NCI-H1694 (cell line): ENCODE data around the gene CCL4.
"Not testable (repeated sequence)": the region's sequence is repeated elsewhere in the genome, so short reads cannot be mapped to it uniquely, and the experiment has no call there.

Experiments used
- DNase-seq: peaks from one replicate; lab custom pipeline; 2025; lab: John Stamatoyannopoulos, UW

Gene CCL4

DNA sequence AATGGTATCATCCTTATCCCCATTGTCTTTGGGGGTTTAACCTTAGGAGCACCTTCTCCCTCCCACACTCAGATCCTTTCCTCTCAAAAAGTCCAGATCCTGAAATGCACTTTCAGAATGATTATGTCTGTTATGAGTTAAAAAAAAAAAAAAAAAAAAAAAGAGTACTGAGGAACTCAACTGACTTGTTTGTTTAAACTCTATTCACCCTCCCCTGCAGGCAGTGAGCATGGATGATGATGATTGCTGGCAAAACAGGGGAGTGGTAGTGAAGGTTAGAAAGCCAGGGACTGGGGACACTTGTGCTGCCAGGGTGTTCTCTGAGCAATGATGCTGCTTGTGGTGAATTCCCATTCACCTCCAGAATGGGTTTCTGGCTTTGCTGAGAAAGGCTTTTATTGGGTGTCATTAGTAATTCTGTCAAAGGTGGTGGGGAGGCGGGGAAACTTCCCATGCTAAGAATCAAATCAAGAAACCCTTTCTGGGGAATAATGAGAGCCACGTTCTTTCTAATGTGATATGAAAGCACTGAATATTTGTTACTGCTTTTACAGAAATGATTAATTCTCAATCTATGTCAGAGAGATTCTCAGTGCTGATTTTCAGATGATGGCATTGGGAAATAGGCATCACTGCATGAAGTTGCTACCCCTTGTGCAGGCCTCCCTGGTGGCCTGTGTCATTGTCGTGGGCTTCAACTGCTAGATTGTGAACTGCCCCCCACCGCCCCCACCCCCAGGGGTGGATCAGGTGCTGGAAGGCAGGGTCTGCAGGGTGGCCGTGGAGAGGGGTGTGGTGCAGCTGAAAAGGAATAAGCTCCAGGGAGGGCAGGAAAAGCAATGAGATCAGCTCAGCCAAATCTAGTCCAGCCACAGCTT is 14.1 kb downstream of the CCL4 start:
- no peak for DNase-seq

DNA sequence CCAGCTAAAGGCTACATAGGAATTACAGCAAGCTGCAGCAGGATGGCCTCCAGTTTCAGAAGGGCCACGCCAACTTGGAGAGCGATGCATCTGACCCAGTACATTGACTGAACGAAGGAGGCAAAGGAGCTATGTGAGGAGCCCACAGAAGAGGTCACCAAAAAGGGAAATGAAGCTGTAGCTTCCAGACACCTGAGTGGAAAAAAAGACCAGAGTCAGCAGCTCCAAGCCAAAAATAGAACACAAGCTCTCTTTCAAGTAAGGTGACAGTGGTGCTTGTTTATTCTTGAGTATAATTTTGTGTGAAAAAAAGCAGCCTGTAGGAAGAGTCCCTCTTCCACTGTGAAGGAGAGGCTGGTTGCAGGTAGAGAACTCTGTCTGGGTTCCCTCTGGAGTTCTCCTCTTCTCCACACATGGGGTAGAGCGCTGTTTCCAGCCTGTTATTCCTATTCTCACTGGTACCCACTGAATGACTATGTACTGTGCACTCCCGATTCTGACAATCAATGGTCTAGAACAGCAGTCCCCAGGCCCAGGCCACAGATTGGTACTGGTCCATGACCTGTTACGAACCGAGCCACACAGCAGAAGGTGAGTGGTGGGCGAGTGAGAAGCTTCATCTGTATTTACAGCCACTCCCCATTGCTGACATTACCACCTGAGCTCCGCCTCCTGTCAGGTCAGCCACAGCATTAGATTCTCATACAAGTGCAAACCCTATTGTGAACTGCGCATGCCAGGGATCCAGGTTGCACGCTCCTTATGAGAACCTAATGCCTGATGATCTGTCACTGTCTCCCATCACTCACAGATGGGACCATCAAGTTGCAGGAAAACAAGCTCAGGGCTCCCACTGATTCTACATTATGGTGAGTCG is 15.1 kb downstream of the CCL4 start:
- no peak for DNase-seq

DNA sequence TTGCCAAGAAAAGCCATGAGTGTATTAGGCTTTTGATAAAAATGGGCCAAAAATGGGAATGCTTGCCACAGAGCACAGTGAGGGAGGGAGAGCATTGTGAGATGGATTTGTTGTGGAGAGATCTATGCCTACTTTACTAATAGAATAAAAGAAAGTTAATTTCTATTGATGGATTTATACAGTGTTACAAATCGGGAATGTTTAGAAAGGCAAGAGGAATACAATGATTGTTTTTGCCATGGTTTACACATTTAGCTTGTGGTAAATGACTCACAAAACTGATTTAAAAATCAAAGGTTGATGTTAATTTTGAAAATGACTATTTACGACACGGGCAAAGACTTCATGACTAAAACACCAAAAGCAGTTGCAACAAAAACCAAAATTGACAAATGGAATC is 16.6 kb downstream of the CCL4 start:
- DNase-seq = no peak

DNA sequence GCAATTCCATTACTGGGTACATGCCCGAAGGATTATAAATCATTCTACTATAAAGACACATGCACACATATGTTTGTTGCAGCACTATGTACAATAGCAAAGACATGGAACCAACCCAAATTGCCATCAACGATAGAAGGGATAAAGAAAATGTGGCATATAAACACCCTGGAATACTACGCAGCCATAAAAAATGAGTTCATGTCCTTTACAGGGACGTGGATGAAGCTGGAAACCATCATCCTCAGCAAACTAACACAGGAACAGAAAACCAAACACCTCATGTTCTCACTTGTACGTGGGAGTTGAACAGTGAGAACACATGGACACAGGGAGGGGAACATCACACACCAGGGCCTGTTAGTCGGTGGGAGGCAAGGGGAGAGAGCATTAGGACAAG is 17.5 kb downstream of the CCL4 start:
- DNase-seq = not testable (repeated sequence)

DNA sequence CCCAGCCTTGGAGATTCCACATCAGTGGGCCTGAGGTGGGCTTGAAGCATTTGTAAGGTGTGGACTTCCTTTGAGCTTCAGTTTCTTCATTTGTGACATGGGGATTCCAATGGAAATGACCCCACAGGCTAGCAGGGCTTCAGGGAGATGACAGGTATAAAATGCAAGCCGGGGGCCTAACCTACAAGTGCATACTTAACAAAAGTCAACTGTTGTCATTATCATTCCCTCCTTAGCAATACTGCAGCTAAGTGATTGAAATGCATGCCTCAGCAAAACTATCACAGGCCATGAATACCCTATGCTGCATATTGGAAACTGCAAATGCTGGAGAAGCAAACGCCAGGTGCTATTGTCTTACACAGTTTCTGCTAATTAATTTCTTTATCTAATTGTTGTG is 19.8 kb downstream of the CCL4 start:
- no peak for DNase-seq

DNA sequence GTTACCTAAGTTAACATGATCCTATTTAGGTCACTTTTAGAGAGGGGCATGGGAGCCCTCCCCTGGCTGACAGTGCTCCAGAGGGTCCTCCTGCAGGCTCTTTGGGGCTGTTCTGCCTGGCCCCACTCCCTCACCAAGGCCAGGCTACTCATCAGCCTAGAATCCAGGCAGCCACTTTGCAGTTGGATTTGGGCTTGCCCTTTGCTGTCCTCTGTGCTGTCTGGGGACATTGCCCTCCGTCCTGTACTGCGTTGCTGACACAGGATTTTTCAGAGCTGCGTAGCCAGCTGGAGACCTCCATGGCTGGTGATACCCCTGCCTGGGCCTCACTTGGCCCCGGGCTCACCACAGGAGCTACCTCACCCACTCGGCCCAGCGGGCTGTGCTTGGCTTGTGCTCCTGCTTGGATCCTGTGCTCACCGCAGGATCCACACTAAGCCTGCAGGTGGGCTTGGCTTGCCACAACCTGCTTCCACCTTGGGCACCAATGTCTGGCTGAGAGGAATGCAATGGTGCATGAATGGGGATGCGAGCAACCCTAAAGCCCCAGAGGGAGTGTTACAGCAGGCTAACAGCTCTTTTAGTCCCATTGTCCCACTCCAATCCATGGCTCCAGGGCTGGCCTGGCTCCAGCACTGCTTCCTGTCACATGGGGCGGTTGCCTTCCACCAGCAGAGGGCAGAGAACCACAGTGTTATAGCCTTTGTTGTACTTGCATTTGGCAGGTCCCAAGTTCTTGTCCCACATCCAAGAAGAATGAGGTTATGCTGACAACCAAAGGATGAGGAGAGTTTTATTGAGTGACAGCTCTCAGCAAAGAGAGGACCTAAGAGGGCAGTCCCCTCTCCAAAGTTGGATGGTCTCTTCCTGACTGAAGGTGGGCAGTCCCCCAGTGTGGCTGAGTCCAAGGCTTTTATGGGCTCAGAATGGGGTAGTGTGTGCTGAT is 21.5 kb downstream of the CCL4 start:
- DNase-seq = no peak

DNA sequence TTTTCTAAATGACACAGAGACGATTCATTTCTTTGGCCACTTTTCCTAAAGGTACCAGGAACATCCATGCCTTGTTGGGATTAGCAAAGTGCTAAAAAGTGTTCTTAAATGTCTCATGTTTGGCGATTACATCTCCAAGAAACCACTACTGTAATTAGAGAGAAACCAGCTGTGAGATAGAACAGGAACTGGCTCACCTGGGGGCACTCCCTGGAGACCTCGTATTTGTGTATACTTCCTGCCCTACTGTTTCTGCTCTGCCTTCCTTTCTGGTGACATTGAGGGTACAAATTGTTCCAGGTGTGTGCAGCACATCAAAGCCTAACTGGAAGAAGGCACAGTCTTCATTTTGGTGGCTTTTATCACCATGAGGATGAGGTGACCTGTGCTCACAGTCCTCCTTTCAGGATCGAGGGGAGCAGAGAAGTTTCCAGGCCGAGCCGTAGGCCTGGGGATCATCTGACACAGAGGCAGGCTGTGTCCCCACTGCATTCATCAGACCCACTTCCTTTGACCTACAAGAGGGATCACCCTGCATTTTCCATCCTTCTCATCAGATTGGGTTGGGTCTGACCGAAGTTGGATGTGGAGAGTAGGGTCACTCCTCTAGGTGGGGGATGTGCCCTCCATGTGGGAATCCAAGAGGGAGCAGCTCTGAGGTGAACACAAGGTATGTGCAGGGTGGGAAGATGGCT is 23.7 kb downstream of the CCL4 start:
- no peak for DNase-seq

DNA sequence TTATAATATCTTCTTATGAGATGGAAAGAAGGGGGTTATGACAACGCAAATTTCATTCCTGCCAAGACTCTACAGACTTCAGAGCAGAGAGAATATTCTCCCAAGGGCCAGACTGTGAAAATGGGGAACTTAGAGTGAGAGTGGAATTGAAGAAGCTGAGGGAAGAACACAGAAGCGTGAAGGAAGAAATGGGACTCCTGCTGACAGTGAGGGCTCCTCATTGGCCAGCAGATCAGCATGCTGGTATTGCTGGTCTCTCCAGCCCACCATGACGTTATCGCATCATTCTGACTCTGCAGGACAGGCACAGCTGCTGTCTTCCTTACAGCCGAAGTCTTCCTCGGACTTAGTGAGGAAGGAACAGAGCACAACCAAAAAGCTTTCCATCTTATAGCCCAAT is 24.3 kb downstream of the CCL4 start:
- no peak for DNase-seq

DNA sequence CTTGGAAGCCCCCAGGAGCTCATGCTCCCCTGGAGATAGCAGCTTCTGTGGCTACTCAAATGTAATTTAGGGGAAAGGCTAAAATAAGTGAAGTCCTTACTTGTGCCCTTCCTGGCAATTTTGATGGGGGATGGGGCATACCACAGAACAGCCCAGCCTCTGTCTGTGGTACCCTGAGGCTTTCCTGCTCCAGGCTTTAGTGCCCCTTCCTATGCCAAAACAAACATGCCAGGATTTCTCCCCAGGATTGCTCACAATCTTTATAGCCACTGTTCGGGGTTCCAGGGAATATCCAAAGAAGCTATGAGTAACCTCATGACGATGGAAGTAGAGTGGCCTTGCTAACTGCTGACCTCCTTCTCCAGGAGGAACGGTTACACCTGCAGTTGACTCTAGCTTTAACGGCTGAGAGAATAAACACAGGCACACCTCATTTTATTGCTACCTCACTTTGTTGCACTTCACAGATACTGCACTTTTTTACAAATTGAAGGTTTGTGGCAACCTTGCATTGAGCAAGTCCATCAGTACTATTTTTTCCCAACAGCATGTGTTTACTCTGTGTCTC is 24.9 kb downstream of the CCL4 start:
- DNase-seq = no peak

DNA sequence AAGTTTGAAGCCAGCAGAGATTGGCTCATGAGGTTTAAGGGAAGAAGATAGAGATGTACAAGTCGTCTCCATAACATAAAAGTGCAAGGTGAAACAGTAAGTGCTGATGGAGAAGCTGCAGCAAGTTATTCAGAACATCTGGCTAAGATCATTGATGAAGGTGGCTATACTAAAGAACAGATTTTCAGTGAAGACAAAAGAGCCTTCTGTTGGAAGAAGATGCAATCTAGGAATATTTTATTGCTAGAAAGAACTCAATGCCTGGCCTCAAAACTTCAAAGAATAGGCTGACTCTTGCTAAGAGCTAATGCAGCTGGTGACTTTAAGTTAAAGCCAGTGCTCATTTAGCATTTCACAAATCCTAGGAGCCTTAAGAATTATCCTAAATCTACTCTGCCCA is 26.0 kb downstream of the CCL4 start:
- no peak for DNase-seq

DNA sequence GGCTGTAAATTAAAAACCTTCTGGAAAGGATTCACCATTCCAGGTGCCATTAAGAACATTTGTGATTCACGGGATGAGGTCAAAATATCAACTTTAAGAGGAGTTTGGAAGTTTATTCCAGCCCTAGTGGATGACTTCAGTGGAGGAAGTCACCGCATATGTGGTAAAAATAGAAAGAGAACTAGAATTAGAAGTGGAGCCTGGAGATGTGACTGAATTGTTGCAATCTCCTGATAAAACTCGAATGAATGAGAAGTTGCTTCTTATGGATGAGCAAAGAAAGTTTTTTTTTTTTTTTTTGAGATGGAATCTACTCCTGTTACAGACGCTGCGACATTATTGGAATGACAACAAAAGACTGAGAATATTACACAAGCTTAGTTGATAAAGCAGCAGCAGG is 26.7 kb downstream of the CCL4 start:
- DNase-seq = no peak

DNA sequence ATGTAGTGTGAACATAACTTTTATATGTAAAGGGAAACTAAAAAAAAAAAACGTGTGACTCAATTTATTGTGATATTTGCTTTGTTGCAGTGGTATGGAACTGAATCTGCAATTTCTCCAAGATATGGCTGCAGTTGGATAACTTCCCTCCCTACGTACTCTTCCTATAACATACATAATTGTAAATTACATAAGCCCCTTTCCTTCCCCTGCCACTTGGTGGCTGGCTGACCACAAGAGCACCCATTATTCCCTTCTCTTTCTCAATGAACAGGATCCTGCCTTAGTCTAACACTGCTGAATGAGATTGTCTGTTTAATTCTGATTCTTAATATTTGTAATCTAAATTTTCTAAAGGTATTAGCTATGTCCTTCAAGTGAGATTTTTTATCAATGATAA is 27.8 kb downstream of the CCL4 start:
- DNase-seq = no peak

DNA sequence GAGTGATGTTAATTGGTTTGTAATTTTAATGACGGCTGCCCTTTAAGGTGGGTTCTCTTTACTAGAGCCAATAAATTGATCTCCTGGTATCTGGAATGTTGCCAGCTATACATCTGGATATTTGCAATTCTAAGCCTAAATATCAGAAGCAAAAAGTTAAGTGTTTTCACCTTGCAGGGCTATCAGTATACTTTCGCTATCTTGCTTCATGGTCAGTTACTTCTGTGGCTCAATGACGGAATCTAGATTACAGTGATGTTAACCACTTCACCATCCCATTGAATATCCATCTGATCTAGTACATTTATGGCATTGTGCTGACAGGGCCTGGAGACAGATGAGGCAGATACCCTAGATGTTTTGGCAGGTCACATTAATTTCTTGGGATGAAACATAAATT is 28.3 kb downstream of the CCL4 start:
- DNase-seq = no peak

DNA sequence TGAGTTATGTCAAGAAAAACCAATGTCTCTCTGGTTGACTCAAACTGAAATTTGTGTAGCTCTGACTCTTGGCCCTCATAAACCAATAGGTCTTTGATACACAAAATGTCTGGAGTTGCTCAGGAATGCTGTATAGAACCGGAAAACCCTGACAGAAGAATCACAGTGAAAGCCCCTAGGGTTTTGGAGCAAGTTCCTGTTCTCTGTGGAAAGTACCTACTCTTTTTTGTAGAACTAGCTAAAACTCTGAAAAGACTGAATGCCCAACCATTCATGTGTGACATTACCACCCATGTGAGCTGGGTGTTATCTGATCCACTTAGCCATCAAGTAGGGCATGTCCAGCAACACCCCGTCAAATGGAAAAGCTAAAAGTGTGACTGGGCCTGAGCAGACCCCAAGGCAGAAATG is 28.8 kb downstream of the CCL4 start:
- no peak for DNase-seq

DNA sequence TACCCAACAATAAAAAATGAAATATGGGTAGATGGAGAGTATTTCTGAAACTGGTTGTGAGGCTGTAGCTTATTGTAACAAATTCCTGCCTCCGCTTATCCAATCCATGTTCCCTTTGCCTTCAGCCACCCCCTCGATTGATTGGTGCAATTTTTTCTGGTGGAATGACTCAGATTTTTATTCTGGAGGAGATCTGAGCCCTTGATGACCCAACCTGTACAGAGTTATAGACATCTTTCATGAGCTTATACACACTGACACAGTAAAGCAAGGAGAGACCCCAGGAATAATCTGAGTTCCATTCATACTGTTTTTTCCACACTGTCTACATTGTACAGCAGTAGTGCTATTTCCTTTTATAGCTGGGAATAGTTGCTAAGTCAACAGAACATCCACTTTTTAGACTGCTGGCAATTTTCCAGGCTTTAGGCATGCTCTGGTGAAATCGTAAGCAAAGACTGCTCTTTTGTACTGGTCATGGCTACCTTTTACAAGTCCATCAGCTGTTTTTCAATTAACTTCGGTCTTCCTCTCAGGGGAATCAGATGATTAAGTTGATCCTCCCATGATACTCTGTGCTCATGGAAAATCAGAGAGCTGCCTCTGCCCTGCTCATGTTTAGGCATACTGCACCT is 30.1 kb downstream of the CCL4 start:
- DNase-seq = no peak

DNA sequence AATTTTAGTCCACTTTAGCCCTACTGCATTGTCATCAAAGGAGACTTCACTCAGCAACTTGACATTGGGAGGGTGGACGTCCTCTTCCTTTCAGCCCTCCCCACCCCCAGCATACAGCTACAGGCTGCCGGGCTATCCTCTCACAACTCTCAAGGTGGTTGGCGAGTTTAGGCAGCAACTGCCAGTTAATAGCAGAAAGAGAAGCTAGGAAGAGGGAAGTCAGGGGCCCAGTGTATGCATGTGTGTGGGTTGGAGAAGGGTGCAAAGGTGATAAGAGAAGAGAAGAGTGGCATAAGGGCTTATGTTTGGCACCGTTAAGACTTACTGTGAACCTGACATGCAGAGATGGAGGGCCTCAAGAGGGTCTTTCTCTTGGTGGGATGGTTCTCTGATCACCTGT is 31.8 kb downstream of the CCL4 start:
- DNase-seq = no peak

DNA sequence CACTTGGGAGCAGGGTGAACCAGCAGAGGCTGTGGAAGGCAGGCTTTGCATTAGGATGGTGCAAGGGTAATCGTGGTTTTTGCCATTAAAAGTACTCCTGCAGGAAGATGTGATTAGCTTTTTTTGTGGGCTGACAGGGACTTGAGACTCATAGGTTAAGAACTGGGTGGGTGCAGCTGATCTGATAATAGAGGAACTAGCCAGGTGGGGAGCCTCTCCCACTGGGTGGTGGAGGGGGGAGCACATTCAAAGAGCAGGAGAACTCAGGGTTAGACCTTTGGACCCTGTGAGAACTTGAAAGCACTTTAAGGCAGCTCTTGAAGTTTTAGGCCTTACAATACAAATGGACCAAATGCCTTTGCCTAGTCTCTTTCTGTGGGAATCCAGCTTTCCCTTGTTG is 32.4 kb downstream of the CCL4 start:
- no peak for DNase-seq

DNA sequence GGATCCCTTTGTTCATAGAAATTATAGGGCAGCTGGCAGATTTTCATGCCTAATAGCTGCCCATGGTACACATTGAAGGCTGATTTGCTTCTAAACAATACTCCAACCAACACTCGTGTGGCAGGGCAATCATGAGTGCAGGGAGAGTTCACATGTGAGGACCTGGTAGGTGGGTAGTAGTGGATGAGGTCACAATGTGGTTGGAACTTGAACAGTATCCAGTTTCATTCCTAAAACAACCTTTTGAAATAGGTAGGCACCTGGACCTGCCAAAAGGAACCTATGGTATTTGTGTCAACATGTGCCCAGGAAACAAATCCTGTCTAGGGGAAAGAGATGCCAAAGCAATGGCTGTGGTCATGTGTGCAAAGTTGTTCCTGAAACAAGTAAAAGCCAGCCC is 32.8 kb downstream of the CCL4 start:
- no peak for DNase-seq

DNA sequence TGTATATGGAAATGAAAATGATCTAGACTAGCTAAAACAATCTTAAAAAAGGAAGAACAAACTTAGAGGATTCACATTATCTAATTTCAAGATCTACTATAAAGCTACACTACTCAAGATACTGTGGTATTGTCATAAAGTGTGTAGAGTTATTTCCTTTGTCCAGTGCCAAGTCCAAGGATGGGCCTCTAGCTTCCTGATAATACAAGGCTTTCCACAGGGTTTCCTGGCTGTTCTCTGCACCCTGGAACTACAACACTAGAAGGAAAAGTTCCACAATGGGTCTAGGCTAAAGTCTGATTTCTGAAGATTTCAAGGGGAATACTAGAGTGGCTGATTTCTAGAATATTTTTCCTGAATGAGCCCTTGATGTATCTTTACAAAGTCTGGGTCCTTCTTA is 38.6 kb downstream of the CCL4 start:
- no peak for DNase-seq

DNA sequence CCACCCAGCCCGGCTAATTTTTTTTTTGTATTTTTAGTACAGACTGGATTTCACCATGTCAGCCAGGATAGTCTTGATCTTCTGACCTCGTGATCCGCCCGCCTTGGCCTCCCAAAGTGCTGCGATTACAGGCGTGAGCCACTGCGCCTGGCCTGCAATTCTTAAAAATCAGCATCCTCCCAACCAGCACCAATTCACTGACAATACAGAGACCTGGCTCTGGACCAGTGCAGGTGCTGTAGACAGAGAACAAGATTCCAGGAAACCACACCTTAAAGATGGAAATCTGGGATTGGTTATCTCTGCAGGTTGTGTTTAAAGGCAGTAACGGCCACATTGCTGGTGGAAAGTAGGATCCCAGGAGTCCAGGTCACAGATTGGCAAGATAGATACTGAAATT is 39.2 kb downstream of the CCL4 start:
- no peak for DNase-seq

DNA sequence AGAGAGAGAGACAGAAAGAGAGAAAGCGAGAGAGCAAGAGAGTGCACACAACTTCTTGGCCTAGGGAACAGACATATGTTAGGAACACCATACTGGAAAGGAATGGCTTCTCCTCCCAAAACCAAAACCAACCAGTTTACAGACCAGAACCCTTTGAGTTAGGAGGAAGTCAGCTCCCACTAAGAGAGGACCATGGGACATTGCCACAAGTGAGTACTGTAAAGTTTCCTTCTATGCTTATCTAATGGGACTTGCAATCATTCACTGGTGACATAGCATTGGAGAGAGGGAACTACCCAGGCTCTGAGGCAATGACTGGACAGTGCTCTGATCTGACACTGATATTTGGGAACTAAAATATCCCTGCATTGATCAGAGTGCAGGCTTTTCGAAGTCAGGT is 40.4 kb downstream of the CCL4 start:
- DNase-seq = no peak
